ENCODE data around the gene KRIT1.

- no peak for TF ChIP-seq CTCF (IDR thresholded peaks at IDR 0.05; ENCODE audit: poor library complexity)
- TF ChIP-seq EZH2 (IDR thresholded peaks at IDR 0.05; ENCODE audit: borderline replicate concordance) = no peak
- no peak for TF ChIP-seq EZH2phosphoT487 (IDR thresholded peaks at IDR 0.05; ENCODE audit: low read depth, severe bottlenecking, unreplicated experiment)
Observed at GRCh38 chr7:92275327-92275726, 29.6 kb upstream of the KRIT1 start.
